Cardiac septum (tissue), 1 donor: Measurements from ENCODE around the gene ECHDC3. TPM values are rescaled to one million over a fixed set of nuclear protein-coding genes. Genes with fewer than 3 reads are reported as not detected.

Experiments used
- DNase-seq: peaks from one replicate; pipeline ENCODE4 v3.0.0-alpha.2; 2020; ENCODE audit warnings: low spot score
- intact Hi-C: fragments of 100-400 bp; cut with DNase I; formaldehyde crosslinking; loops from one replicate; pipeline ENCODE4 v1.14.0; 2022
- total RNA-seq: library from RNA; stranded (reverse); fragmentation: NEBNext Ultra II Directional; extraction: Animal tissue kit (Norgen Biotek cat#: 25700); gene quantifications from one replicate; pipeline ENCODE4 v1.2.1, GENCODE V29; 2021
- donor health status: DM: no; HTN: no; CAD: no.

Gene ECHDC3
- total RNA-seq, 1 donor from 2014 or later: 35.1 TPM

DNA sequence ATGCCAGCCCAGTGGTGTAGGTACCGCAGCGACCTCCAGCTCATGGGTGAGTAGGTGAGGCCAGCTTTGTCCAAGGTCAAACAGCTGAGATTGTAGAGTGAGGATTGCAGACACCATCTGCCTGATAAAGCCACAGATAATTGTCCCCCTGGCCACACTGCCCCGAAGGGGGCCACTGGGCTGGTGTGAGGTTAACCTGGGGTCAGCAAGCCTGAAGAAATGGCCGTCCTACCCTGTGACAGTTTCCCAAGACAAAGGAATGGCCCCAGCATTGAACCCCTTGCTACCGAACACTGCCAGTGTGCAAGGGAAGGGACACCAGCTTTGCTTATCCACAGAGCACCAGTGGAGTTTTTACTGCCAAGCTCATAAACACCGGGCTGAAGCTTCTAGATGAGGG, 23.0 kb downstream of the ECHDC3 start:
- DNase-seq: no peak
- intact Hi-C loops: no loop called here

GRCh38 chr10:11772575-11773288, 30.6 kb downstream of the ECHDC3 start:
- intact Hi-C loops: no loop called here

DNA sequence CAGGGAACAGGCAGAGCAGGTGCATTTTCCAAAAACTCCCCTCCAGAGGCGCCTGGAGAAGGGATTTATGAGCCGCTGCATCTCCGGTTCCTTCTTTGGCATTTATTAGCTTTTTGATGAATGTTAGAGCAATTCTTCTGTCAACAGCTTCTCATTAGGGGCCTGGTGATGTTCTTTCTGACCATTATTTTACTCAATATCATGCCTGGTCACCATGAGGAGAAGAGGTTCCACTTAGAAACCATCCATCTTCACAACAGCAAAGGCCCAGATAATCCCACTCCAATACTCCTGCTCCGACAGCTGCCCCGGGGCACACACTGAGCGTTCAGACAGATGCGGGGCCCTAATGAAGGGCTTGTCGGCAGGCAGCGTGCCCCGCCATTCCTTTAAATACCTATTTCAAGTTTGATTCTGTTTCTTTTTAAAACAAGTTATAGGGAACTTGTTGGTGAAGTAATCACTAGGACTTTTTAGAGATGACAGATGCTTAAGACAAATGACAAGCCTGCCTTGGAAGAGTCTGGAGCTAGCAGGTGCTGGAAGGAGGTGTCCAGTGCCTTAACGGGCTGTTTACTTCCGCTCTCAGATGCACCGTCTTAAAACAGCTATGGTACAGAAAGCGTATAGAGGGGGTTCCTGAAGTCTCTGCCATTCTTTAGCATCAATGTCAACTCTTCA, 31.7 kb downstream of the ECHDC3 start:
- intact Hi-C loops: no loop called here
- DNase-seq: no peak

More at GRCh38 chr10:11772575-11773288, 30.6 kb downstream of the ECHDC3 start:
- DNase-seq: no peak

DNA sequence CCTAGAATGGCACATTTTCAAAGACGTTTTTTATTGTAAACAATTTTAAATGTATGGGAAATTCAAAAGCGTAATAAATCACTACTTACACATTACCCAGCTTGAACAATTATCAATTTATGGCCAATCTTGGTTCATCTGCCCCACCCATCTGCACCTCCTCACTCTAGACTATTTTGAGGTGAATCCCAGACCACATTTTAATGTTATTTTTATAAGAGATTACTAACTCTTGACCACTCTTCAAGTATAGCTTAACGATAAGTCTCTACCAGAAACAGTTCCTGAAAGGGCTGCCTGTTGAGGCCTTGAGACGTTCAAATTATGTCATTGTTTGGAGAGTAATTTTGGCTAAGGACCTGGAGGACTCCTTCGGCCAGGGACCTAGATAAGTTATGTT, 33.2 kb downstream of the ECHDC3 start:
- DNase-seq: no peak
- intact Hi-C loops: no loop called here

DNA sequence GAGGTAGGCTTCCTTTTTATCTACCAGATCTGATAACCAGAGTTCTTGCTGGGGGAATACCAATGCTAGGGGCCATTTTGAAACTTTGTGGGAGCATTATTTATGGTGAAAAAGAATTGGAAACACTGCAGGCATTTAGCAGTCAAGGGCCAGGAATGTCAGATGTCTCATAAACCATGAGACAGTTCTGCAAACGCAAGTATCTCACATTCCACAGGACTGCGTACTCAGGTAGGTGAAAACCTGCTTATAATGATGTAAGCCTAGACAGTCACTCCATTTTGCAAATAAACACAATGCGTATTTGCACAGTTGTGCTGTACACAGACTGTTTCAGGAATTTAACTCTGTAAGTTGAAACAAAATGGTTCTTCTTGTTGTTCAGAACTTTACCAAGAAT, 33.9 kb downstream of the ECHDC3 start:
- DNase-seq: no peak
- intact Hi-C loops: no loop called here

GRCh38 chr10:11781114-11781513, 38.9 kb downstream of the ECHDC3 start:
- intact Hi-C loops: no loop called here
- DNase-seq: no peak

GRCh38 chr10:11782793-11783557, 40.8 kb downstream of the ECHDC3 start:
- intact Hi-C loops: no loop called here

DNA sequence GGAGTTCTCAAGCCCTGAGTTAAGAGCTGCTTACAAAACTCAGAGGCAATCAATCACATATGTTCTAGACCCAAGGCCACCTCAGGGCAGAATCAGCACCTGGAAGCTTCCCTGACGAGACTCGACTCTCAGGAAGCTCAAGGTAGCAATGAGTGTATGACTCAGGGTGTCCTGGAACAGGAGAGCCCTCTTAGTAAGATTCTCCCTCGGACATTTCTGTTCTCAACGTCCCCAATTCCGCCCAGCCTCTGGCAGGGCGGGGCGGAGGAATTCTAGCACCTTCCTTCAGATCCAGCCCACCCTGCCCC, 41.3 kb downstream of the ECHDC3 start:
- intact Hi-C loops: no loop called here
- no peak for DNase-seq

More at GRCh38 chr10:11782793-11783557, 40.8 kb downstream of the ECHDC3 start:
- no peak for DNase-seq

DNA sequence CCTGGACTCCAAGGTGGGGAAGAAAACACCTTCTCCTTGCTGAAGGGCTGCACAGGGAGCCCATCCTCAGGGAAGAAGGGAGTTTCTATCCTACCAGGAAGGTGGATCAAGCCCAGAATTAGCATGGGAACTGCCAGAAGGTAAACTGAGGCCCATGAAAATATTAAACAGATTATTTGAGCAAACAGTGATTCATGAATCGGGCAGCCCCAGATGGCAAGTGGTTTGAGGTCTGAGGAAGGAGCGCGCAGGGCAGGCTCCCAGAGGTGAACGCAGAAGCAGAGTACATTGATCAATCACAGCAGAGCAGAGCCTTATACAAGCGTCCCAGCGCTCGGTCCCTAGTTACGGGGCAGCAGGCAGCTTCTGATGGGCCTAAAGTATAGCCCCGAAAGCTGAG, 45.2 kb downstream of the ECHDC3 start:
- intact Hi-C loops: no loop called here
- no peak for DNase-seq

DNA sequence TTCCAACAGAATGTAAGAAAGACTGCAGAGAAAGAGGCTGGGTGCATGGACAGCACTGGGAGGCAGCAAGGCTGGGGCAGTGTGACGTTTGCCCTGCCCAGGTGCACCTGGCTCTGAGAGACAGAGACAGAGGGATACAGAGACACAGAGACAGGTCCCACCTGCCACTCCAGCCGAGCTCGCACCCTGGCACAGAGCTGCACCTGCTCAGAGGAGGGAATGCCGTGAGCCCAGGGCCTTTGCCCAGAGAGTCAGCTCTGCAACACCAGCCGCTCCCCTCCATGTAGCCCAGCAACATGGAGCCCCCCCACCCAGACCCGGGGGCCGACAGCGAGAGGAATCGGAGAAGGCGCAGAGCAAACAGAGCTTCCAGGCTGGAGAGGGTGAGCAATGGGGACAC, 45.7 kb downstream of the ECHDC3 start:
- no peak for DNase-seq
- intact Hi-C loops: no loop called here

- intact Hi-C loops: no loop called here
- DNase-seq: no peak
Measured at GRCh38 chr10:11789306-11789705, 47.1 kb downstream of the ECHDC3 start.

- intact Hi-C loops: loop anchor here (5.0 kb wide), 1 partner anchor 197 kb away; no protein-coding TSS in a partner anchor
- no peak for DNase-seq
Measured at GRCh38 chr10:11789956-11790355, 47.8 kb downstream of the ECHDC3 start.

- intact Hi-C loops: loop anchor here (5.0 kb wide), 1 partner anchor 193 kb away; no protein-coding TSS in a partner anchor
- DNase-seq: no peak
Measured at GRCh38 chr10:11793762-11794479, 51.7 kb downstream of the ECHDC3 start.

GRCh38 chr10:11794566-11794965, 52.4 kb downstream of the ECHDC3 start:
- DNase-seq: no peak
- intact Hi-C loops: loop anchor here (5.0 kb wide), 1 partner anchor 193 kb away; no protein-coding TSS in a partner anchor

- no peak for DNase-seq
- intact Hi-C loops: no loop called here
Measured at GRCh38 chr10:11795101-11795920, 53.1 kb downstream of the ECHDC3 start.

- intact Hi-C loops: no loop called here
Measured at GRCh38 chr10:11796474-11796873, 54.3 kb downstream of the ECHDC3 start.

GRCh38 chr10:11797281-11797680, 55.1 kb downstream of the ECHDC3 start:
- intact Hi-C loops: no loop called here
- DNase-seq: no peak

More at GRCh38 chr10:11796474-11796873, 54.3 kb downstream of the ECHDC3 start:
- no peak for DNase-seq

DNA sequence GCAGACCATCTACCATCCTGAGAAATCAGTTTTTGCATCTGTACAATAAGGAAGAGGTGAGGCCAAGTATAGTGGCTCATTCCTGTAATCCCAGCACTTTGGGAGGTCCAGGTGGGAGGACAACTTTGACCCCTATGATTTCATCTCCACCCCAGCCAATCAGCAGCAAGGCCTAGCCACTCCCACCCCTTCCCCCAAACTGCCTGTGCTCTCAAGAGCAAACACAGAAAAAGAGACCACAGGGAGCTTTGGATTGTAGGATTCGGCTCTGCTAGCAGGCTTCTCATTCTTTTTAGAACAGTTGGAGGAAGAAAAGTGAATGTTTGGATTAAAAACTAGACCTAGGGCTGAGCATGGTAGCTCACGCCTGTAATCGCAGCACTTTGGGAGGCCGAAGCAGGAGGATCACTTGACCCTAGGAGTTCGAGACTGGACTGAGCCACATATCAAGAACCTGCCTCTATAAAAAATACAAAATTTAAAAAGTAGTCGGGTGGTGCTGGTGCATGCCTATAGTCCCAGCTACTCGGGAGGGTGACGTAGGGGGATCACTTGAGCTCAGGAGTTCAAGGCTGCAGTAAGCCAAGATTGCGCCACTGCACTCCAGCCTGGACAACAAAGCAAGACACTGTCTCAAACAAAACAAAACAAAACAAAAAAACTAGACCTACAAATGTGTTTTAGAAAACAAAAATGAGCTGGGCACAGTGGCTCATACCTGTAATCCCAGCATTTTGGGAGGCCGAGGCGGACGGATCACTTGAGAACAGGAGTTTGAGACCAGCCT, 55.9 kb downstream of the ECHDC3 start:
- intact Hi-C loops: no loop called here

More for the DNA sequence above, 55.9 kb downstream of the ECHDC3 start:
- DNase-seq: no peak
